HG03064 (cell line): ENCODE data around the gene SLC25A26.
A peak's percentile ranks its signal among the peaks of the same experiment; 100 is the strongest.
"Not testable (repeated sequence)": the region's sequence is repeated elsewhere in the genome, so short reads cannot be mapped to it uniquely, and the experiment has no call there.

Experiments used
- ATAC-seq: cut with Tn5 transposase; IDR thresholded peaks from one replicate; pipeline ENCODE4 v1.9.1; 2021; ENCODE audit warnings: low read depth; ENCODE audit not compliant: unreplicated experiment

The SLC25A26 gene

GRCh38 chr3:66405701-66406091 lies 184.9 kb downstream of the SLC25A26 start:
- no peak for ATAC-seq

- no peak for ATAC-seq
Observed at GRCh38 chr3:66406163-66406562, 185.4 kb downstream of the SLC25A26 start.

DNA sequence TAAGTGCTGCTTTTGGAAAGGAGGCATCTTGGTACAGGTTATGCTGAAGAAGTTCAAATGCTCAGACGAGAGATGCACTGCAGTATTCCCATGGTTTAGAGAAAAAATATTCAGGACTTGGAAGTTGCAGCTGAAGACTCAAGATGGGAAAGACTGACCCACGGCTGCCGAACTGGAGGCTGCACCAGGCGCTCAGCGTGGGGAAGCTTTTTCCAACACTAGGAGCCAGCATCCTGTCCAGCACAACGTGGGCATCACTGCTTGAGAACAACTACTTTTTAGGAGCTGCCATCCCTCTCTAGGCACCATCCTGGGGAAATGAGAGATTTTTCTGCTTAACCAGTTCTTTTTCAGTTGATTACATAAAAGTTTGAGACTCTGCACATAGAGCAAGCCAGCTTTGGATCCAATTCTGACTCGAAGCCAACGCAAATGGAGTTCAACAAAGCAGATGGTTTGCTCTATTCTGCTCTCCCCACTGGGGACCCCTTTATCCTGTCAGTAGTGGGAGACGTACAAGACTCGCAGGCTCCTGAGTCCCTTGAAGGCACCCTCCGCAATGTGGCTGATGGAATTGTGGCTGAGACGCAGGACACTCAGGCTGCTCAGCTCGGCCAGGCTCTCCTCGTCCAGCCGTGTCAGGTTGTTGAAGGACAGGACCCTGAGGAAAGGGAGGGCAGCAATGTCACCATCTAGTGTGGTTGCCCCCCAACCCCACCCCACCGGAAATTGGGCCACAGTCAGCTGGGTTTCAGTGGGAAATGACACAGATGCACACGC lies 186.2 kb downstream of the SLC25A26 start:
- no peak for ATAC-seq

DNA sequence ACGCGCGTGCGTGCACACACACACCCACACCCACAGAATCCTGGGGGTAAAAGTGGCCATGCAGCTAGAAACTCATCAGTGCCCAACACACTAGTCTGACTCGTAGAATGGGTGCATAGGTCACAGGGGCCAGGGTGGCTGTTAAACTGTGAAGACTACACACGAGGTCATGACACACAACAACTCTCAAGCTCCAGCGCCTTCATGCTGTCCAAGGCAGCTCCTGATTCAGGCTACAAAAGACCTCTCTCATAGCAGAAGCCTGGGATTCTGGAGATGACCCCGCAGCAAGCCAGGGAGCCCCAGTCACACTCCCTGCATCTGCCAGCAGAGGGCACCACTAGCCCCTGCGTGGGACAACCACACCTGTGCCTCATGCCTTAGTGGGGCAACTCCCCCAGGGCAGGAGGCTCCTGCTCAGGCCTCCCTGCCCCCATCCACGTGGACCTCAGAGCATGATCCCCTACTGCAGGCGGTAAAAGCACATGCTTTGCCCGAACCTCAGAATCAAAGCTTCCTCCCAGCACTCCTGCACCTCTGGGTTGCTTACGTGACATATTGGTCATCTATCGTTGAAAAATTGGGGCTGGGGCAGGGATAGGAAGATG lies 186.9 kb downstream of the SLC25A26 start:
- ATAC-seq, result peak; percentile 85

DNA sequence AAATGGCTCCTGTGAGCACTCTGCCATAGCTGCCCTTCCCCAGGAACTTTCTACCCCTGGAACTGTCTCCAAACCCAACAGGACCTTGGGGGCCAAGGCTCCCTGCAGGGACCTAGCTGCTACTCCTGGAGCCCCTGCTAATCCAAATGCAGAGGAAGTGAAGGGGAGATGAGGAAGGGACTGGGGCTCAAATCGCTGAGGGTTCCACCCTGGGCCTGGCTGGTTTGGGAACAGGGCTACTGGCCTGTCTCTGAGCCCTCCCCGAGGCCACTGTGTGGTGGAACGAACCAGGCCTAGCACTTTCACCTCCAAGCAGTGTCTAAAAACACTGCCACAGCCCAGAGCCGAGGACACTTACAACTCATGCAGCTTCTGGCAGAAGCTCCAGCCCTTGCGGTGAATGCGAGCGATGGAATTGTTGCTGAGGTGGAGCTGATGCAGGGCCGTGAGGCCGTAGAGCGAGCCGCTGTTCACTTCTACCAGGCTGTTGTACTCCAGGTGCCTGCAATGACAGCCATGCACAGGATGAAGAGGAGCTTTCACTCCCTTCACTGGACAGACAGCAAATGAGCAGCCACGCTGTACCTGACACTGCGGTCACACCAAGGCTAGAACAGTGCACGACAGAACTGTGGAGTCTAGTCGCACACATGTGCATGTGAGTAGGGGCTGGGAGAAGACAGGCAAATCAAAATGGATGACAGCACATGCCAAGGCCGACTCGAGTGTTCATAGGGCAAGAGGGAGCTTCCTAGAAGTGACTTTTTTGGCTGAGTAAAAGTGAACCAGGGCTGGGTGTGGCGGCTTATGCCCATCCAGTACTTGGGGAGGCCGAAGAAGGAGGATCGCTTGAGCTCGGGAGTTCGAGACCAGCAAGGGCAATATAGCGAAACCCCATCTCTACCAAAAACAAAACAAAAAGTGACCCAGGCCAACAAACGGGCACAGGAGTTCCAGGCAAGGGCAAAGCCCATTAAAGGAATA lies 189.3 kb downstream of the SLC25A26 start:
- no peak for ATAC-seq

- no peak for ATAC-seq
Observed at GRCh38 chr3:66410976-66411375, 190.2 kb downstream of the SLC25A26 start.

DNA sequence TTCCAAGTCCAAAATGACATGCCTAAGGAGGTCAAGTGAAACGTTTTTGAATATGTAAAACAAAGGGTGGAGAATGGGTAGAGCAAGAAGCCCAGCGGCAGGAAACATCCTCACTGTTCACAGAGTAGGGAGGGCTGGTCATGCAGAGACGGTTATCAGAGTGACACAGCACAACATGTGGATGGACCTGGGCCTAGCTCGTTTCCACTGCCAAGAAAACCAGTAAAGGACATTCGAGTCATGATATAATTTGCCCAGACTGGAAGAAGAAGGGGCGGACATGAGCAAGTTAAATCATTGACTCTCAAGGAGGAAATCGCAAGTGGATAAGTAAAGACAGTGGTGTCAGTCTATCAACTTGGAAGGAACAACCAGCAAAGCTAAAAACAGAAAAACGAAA lies 190.7 kb downstream of the SLC25A26 start:
- no peak for ATAC-seq

DNA sequence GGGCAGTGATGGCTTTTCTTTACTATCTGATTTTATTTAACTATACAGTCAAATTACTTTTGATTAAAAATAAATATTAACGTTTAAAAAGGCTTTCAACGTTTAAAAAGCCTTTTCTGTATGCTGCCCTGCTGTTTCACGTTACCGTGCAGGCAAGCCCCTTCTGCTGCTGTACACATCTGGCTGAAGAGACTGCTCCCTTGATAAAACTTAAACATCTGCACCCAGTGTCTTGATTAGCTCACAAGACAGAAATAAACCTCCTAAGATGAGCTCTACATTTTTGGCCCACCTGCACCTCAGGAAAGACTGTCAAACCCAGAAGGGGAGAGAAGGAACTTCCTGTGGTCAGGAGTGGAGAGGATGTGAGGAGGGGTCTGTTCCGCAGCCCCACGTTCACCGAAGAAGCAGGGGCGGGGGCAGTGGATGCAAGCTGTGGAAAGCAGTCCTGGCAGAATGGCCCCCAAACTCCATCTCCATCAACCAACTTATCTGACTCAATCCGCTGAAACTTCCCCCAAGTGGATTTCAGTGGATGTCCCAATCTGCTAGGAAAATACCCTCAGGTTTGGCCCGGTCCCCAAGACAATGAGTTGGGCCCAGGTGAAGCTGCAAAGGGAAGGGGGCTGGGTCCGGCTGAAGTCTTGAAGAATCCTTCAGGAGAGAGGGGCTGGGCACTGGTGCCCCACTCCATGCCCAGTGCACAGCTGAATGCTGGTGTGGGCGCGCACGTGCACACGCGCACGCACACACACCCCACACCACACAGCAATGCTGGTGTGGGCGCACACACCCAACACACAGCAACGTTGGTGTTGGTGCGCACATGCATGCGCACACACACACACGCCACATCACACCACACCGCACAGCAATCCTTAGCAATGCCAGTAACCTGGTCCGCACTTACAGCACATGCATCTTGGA lies 191.4 kb downstream of the SLC25A26 start:
- no peak for ATAC-seq

DNA sequence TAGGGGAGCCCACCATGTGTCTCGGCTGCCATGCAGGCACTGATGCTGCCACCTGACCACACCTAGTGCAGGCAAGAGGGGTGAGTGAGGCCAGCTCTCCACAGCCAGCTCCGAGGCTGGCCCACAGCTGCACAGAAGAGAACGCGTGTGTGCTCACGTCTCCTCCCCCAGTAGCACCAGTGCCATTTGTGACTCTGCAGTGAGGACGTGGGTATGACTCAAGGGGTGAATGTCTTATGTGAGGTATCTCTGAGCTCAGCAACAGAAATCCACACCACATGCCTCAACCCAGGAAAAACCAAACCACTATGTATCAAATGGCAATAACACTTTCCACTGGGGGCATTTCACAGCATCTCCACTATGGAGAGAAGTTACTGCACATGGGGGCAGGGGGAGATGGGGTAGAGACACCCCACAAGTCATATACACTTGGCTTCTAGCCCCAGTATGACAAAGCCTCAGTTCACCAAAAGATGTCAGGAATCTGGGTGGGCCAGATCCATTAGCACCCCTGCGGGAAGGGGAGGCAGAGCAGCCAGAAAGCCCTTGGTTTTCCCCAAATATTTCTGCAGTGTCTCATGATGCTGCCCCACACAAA lies 192.4 kb downstream of the SLC25A26 start:
- no peak for ATAC-seq

GRCh38 chr3:66414846-66415245 lies 194.0 kb downstream of the SLC25A26 start:
- no peak for ATAC-seq

GRCh38 chr3:66415867-66416428 lies 195.1 kb downstream of the SLC25A26 start:
- ATAC-seq, result no peak

GRCh38 chr3:66416556-66417304 lies 195.9 kb downstream of the SLC25A26 start:
- ATAC-seq, result no peak

DNA sequence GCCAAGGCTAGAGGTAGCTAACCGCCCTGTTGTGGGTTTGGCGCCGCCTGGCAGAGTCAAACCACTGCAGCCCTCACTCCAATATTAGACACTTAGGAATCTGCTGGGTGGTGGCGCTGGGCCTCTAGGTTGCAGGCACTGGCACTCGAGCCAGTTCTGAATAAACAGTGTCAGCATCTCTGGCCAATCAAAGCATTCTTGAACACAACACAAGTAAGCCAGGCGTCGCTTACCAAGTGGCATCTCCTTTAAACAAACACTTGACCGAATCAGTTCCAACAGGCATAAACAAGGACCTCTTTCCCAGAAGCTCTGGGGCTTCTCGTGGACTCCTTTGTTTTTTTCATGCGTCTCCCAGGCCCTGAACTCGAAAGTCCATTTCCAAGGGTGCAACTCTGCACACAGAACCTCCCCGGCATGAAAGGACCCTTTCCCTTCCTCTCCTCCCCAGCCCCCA lies 197.7 kb downstream of the SLC25A26 start:
- no peak for ATAC-seq

DNA sequence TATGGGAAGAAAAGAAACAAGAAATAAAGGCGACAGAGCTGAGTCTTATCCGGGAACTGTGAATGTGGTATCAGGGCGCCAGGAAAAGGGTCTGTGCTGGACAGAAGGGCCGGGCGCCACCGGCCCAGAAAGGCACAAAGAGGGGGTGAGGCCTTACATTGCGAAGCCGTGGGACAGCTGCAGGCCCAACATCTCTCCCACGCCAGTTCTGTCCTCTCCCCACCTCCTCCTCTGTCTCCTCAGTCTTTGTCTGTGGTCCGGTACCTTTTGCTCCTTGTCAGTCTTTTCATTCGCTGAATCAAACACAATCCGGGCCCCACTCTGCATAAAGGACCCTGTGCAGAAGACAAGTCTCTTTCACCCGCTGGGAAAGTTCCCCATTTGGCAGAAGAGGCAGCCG lies 198.2 kb downstream of the SLC25A26 start:
- no peak for ATAC-seq

- not testable (repeated sequence) for ATAC-seq
Observed at GRCh38 chr3:66421144-66421543, 200.3 kb downstream of the SLC25A26 start.

GRCh38 chr3:66421893-66422292 lies 201.1 kb downstream of the SLC25A26 start:
- ATAC-seq, result not testable (repeated sequence)

GRCh38 chr3:66423791-66424190 lies 203.0 kb downstream of the SLC25A26 start:
- no peak for ATAC-seq

- ATAC-seq, result no peak
Observed at GRCh38 chr3:66425032-66425431, 204.2 kb downstream of the SLC25A26 start.
